HEK293 (cell line): Measurements from ENCODE around the gene OR52K1.

Experiments
- CTCF ChIP-seq: fragments of 450-650 bp; formaldehyde crosslinking; IDR thresholded peaks from 2 replicates; pipeline ENCODE4 v1.5.1; 2016; ENCODE audit warnings: missing biosample characterization, missing genetic modification characterization
- PBX3 ChIP-seq: sonication (generic); formaldehyde crosslinking; IDR thresholded peaks from 2 replicates; pipeline ENCODE4 v1.8.1; 2022; ENCODE audit warnings: mild to moderate bottlenecking, moderate library complexity, missing genetic modification reagents
- REST ChIP-seq: fragments of 450-650 bp; formaldehyde crosslinking; IDR thresholded peaks from 2 replicates; pipeline ENCODE4 v1.5.1; 2016; ENCODE audit warnings: missing biosample characterization, missing genetic modification characterization
- ZBTB17 ChIP-seq: fragments of 450-650 bp; formaldehyde crosslinking; IDR thresholded peaks from 2 replicates; pipeline ENCODE4 v1.5.1; 2016; ENCODE audit warnings: missing biosample characterization, missing genetic modification characterization
- ZBTB44 ChIP-seq: fragments of 450-650 bp; IDR thresholded peaks from 2 replicates; pipeline ENCODE4 v1.5.1; 2018; ENCODE audit warnings: missing biosample characterization, mild to moderate bottlenecking, missing genetic modification characterization
- ZEB2 ChIP-seq: fragments of 450-650 bp; formaldehyde crosslinking; IDR thresholded peaks from 2 replicates; pipeline ENCODE4 v1.5.1; 2016; ENCODE audit warnings: missing biosample characterization, missing genetic modification characterization
- ZIC2 ChIP-seq: fragments of 450-650 bp; formaldehyde crosslinking; IDR thresholded peaks from 2 replicates; pipeline ENCODE4 v1.5.1; 2016; ENCODE audit warnings: missing biosample characterization, missing genetic modification characterization
- ZNF133 ChIP-seq: fragments of 450-650 bp; formaldehyde crosslinking; IDR thresholded peaks from 2 replicates; pipeline ENCODE4 v1.5.1; 2016; ENCODE audit warnings: missing biosample characterization, missing genetic modification characterization
- ZNF274 ChIP-seq, 2 experiments: fragments of 200-500 bp in 1 of 2; fragments of 450-650 bp in 1 of 2; sonication (Bioruptor generic) in 1 of 2; formaldehyde crosslinking in 1 of 2; IDR thresholded peaks; 2 replicates each; pipeline versions ENCODE4 v1.5.1 to v1.6.1; 2014 to 2016; ENCODE audit warnings: borderline replicate concordance in 1 of 2, inconsistent platforms in 1 of 2, low read length in 1 of 2, missing biosample characterization in 1 of 2, missing genetic modification characterization in 1 of 2
- ZNF37A ChIP-seq: fragments of 450-650 bp; IDR thresholded peaks from 2 replicates; pipeline ENCODE4 v1.5.1; 2018; ENCODE audit warnings: missing biosample characterization, missing genetic modification characterization
- ZNF610 ChIP-seq: fragments of 450-650 bp; formaldehyde crosslinking; IDR thresholded peaks from 2 replicates; pipeline ENCODE4 v1.5.1; 2016; ENCODE audit warnings: missing biosample characterization, missing genetic modification characterization, borderline replicate concordance
- ZNF707 ChIP-seq: fragments of 450-650 bp; formaldehyde crosslinking; IDR thresholded peaks from 2 replicates; pipeline ENCODE4 v1.5.1; 2016; ENCODE audit warnings: missing biosample characterization, missing genetic modification characterization
- ZNF776 ChIP-seq: fragments of 450-650 bp; formaldehyde crosslinking; IDR thresholded peaks from 2 replicates; pipeline ENCODE4 v1.5.0; 2017; ENCODE audit warnings: missing biosample characterization, missing genetic modification characterization, borderline replicate concordance

GRCh38 chr11:4496557-4497248 lies 14.3 kb downstream of the OR52K1 start:
- no peak for TF ChIP-seq CTCF (tag by site-specific recombination)
- TF ChIP-seq ZNF610 = no peak
- no peak for TF ChIP-seq PBX3
- no peak for TF ChIP-seq ZBTB17 (tag by site-specific recombination)
- TF ChIP-seq REST (tag by site-specific recombination) = no peak
- TF ChIP-seq ZIC2 (tag by site-specific recombination) = no peak
- no peak for TF ChIP-seq ZNF37A
- no peak for TF ChIP-seq ZNF274 (IDR thresholded peaks at IDR 0.05; ENCODE audit: low read length)
- no peak for TF ChIP-seq ZNF274 (tag by site-specific recombination; IDR thresholded peaks at IDR 0.05; ENCODE audit: borderline replicate concordance)
- no peak for TF ChIP-seq ZNF707
- TF ChIP-seq ZEB2 (tag by site-specific recombination) = no peak
- TF ChIP-seq ZBTB44 (tag by site-specific recombination) = no peak
- TF ChIP-seq ZNF133 (tag by site-specific recombination) = no peak
- no peak for TF ChIP-seq ZNF776 (tag by site-specific recombination)
